ENCODE data around the gene HDAC9.

DNA sequence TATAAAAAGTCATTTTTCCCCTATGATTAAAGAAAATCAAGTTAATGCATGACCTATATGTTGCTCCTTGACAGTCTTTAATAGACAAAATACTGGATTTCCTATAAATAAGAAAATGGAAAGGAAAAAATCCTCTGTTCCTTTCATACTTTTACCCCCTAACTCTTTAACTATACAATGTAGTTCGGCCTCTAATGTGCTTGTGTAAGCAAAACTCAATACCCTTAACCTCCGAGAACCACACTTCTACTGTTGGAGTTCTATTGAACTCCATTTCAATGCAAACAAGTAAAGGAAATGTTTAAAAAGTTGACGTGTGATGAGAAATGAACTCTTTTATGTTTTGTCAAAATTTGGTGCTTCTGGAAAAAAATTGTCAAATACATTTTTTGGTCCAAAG is 36.0 kb downstream of the HDAC9 start:
- TF ChIP-seq MAFK (IDR thresholded peaks at IDR 0.05; ENCODE audit: partially characterized antibody), result no peak
- TF ChIP-seq, protein P1, sequence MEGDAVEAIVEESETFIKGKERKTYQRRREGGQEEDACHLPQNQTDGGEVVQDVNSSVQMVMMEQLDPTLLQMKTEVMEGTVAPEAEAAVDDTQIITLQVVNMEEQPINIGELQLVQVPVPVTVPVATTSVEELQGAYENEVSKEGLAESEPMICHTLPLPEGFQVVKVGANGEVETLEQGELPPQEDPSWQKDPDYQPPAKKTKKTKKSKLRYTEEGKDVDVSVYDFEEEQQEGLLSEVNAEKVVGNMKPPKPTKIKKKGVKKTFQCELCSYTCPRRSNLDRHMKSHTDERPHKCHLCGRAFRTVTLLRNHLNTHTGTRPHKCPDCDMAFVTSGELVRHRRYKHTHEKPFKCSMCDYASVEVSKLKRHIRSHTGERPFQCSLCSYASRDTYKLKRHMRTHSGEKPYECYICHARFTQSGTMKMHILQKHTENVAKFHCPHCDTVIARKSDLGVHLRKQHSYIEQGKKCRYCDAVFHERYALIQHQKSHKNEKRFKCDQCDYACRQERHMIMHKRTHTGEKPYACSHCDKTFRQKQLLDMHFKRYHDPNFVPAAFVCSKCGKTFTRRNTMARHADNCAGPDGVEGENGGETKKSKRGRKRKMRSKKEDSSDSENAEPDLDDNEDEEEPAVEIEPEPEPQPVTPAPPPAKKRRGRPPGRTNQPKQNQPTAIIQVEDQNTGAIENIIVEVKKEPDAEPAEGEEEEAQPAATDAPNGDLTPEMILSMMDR (IDR thresholded peaks at IDR 0.05), result no peak
- TF ChIP-seq CHD2 (IDR thresholded peaks at IDR 0.05; ENCODE audit: low read length, partially characterized antibody), result no peak
- no peak for TF ChIP-seq JUN (IDR thresholded peaks at IDR 0.05)
- no peak for TF ChIP-seq RFX5 (IDR thresholded peaks at IDR 0.05)
- no peak for TF ChIP-seq ZNF302 (CRISPR knock-in tag; IDR thresholded peaks at IDR 0.05)
